ENCODE results near the gene PSMD3. TPM values are rescaled to one million over a fixed set of nuclear protein-coding genes. Genes with fewer than 3 reads are reported as not detected.
"Not testable (repeated sequence)": the region's sequence is repeated elsewhere in the genome, so short reads cannot be mapped to it uniquely, and the experiment has no call there.

The PSMD3 gene
- total RNA-seq, 1 donor from 2014 or later, result 116 TPM

- H3K36me3 Mint-ChIP-seq, result peaks cover 13% of the 10 kb centered on the region
- no peak for DNase-seq (ENCODE audit: extremely low spot score, unreplicated experiment)
- H3K27ac Mint-ChIP-seq, result no peak overlapping the region
- H3K4me1 Mint-ChIP-seq (ENCODE audit: unreplicated experiment), result no peaks in the 10 kb centered on the region
- no peaks in the 10 kb centered on the region for H3K27me3 Mint-ChIP-seq
- TF ChIP-seq, protein P1, sequence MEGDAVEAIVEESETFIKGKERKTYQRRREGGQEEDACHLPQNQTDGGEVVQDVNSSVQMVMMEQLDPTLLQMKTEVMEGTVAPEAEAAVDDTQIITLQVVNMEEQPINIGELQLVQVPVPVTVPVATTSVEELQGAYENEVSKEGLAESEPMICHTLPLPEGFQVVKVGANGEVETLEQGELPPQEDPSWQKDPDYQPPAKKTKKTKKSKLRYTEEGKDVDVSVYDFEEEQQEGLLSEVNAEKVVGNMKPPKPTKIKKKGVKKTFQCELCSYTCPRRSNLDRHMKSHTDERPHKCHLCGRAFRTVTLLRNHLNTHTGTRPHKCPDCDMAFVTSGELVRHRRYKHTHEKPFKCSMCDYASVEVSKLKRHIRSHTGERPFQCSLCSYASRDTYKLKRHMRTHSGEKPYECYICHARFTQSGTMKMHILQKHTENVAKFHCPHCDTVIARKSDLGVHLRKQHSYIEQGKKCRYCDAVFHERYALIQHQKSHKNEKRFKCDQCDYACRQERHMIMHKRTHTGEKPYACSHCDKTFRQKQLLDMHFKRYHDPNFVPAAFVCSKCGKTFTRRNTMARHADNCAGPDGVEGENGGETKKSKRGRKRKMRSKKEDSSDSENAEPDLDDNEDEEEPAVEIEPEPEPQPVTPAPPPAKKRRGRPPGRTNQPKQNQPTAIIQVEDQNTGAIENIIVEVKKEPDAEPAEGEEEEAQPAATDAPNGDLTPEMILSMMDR (conservative IDR thresholded peaks at IDR 0.05), result no peak
- no peak overlapping the region for H3K4me3 Mint-ChIP-seq
- H3K9me3 Mint-ChIP-seq, result no peaks in the 10 kb centered on the region
Observed at GRCh38 chr17:39999067-39999466, 18.5 kb downstream of the PSMD3 start.

DNA sequence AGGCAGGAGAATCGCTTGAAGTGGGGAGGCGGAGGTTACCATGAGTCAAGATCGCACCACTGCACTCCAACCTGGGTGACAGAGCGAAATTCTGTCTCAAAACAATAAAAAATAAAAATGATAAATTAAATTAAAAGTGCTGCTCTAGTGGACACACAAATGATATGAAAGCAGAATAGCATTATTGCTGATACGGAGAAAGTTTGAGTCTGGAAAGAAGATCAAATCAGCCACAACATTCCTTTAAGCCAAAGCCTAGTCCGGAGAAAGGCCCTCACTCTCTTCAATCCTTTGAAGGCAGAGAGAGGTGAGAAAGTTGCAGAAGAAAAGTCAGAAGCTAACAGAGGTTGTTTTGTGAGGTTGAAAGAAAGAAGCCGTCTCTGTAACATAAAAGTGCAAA lies 19.6 kb downstream of the PSMD3 start:
- H3K4me1 Mint-ChIP-seq (ENCODE audit: unreplicated experiment), result no peaks in the 10 kb centered on the region
- no peak overlapping the region for H3K4me3 Mint-ChIP-seq
- TF ChIP-seq, protein P1 (conservative IDR thresholded peaks at IDR 0.05), result no peak
- H3K27me3 Mint-ChIP-seq, result no peaks in the 10 kb centered on the region
- no peaks in the 10 kb centered on the region for H3K9me3 Mint-ChIP-seq
- no peak overlapping the region for H3K27ac Mint-ChIP-seq
- DNase-seq (ENCODE audit: extremely low spot score, unreplicated experiment), result no peak
- peaks cover 10% of the 10 kb centered on the region for H3K36me3 Mint-ChIP-seq

DNA sequence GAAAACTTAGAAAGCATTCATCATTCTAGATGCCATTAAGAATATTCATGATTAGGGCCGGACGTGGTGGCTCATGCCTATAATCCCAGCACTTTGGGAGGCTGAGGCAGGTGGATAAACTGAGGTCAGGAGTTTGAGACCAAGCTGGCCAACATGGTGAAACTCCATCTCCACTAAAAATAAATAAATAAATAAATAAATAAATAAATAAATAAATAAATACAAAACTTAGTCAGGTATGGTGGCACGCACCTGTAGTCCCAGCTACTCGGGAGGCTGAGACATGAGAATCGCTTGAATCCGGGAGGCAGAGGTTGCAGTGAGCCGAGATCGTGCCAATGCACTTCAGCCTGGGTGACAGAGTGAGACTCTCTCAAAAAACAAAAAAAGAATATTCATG lies 20.7 kb downstream of the PSMD3 start:
- H3K9me3 Mint-ChIP-seq, result not testable (repeated sequence)

GRCh38 chr17:40004072-40004471 lies 23.5 kb downstream of the PSMD3 start:
- Mint-ChIP-seq H3K36me3 (no peaks in the 10 kb centered on the region), H3K27me3 (no peaks in the 10 kb centered on the region), H3K4me3 (no peak overlapping the region), H3K27ac (no peak overlapping the region), H3K4me1 (ENCODE audit: unreplicated experiment) (no peaks in the 10 kb centered on the region), H3K9me3 (no peaks in the 10 kb centered on the region)
- DNase-seq (ENCODE audit: extremely low spot score, unreplicated experiment), result no peak
- TF ChIP-seq, protein P1 (conservative IDR thresholded peaks at IDR 0.05), result no peak

More for the DNA sequence above, 20.7 kb downstream of the PSMD3 start:
- not testable (repeated sequence) for H3K4me3 Mint-ChIP-seq; DNase-seq (ENCODE audit: extremely low spot score, unreplicated experiment); H3K27me3 Mint-ChIP-seq; H3K4me1 Mint-ChIP-seq (ENCODE audit: unreplicated experiment); H3K36me3 Mint-ChIP-seq; H3K27ac Mint-ChIP-seq

DNA sequence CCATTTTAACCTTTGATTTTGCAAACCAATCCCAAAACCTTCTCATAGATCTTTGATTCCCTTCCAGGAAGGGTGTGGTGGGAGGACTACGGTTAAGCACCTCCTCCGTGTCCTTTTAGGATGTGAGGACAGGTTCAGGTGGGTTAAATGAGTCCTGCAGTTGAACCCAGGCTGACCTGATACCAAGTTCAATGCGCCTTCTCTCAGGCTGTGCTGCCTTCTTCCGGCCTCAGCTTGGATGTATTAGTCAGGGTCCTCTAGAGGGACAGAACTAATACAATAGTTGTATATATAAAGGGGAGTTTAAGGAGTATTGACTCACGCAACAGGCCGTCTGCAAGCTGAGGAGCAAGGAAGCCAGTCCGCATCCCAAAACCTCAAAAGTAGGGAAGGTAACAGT lies 24.1 kb downstream of the PSMD3 start:
- TF ChIP-seq, protein P1 (conservative IDR thresholded peaks at IDR 0.05), result no peak
- no peak for DNase-seq (ENCODE audit: extremely low spot score, unreplicated experiment)
- Mint-ChIP-seq H3K27ac (no peak overlapping the region), H3K27me3 (no peaks in the 10 kb centered on the region), H3K4me3 (no peak overlapping the region), H3K36me3 (no peaks in the 10 kb centered on the region), H3K4me1 (ENCODE audit: unreplicated experiment) (no peaks in the 10 kb centered on the region), H3K9me3 (no peaks in the 10 kb centered on the region)

GRCh38 chr17:40005520-40005919 lies 24.9 kb downstream of the PSMD3 start:
- Mint-ChIP-seq H3K9me3 (no peaks in the 10 kb centered on the region), H3K4me3 (no peak overlapping the region), H3K27ac (no peak overlapping the region), H3K4me1 (ENCODE audit: unreplicated experiment) (no peaks in the 10 kb centered on the region), H3K27me3 (no peaks in the 10 kb centered on the region), H3K36me3 (no peaks in the 10 kb centered on the region)
- TF ChIP-seq, protein P1 (conservative IDR thresholded peaks at IDR 0.05), result no peak
- no peak for DNase-seq (ENCODE audit: extremely low spot score, unreplicated experiment)

GRCh38 chr17:40010946-40011500 lies 30.4 kb downstream of the PSMD3 start:
- not testable (repeated sequence) for H3K4me1 Mint-ChIP-seq (ENCODE audit: unreplicated experiment); DNase-seq (ENCODE audit: extremely low spot score, unreplicated experiment); H3K27ac Mint-ChIP-seq; H3K27me3 Mint-ChIP-seq; H3K9me3 Mint-ChIP-seq; H3K4me3 Mint-ChIP-seq; H3K36me3 Mint-ChIP-seq

- H3K27ac Mint-ChIP-seq; DNase-seq (ENCODE audit: extremely low spot score, unreplicated experiment); H3K36me3 Mint-ChIP-seq; H3K27me3 Mint-ChIP-seq; H3K4me3 Mint-ChIP-seq; H3K9me3 Mint-ChIP-seq; H3K4me1 Mint-ChIP-seq (ENCODE audit: unreplicated experiment): not testable (repeated sequence)
Observed at GRCh38 chr17:40012017-40012647, 31.5 kb downstream of the PSMD3 start.

Measured in type B pancreatic cell (in vitro differentiated cells).